ENCODE results near the gene SIPA1L2.
A peak's percentile ranks its signal among the peaks of the same experiment; 100 is the strongest.

The SIPA1L2 gene

DNA sequence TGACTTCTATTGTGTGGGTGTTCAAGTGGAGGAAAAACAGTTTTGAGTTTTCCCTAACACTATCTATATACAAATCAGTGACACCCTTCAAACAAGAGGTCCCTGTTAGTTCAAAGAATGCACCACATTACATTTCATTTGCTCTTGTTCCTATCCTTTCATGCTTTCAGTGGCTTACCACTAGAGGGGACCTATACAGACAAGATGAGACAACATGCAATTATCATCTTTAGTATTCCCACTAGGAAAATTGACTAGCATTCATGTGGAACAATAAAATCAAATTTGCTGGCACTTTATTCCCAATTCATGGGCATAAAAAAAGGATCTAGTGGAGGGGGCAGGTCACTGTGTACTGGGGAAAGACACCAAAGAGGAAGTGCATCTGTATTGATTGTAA lies 13.3 kb upstream of the SIPA1L2 start:
- no peak for DNase-seq (ENCODE audit: low read depth)

DNA sequence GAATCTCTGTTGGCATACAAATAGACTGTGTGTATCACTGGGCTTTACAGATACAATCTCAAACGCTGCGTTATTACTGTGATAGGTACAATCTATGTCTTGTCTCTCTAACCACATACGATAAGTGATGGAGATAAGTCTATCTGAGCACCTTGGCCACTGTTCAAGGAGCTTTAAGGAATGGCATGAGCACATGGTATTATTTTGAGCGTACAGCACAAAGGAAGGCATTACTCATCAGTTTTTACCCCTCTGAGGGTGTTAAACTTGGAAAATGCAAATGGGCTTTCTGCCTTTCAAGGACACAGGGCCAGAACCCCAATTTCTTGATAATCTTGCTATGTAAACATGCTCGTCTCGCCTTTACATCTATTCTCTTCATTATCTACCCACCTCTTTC lies 11.6 kb upstream of the SIPA1L2 start:
- no peak for DNase-seq (ENCODE audit: low read depth)

- DNase-seq (ENCODE audit: low read depth), result no peak
Measured at GRCh38 chr1:232636799-232637198, 6.9 kb upstream of the SIPA1L2 start.

- peak; percentile 12 for DNase-seq (ENCODE audit: low read depth)
Measured at GRCh38 chr1:232635778-232636356, 5.9 kb upstream of the SIPA1L2 start.

GRCh38 chr1:232635279-232635678 lies 5.3 kb upstream of the SIPA1L2 start:
- no peak for DNase-seq (ENCODE audit: low read depth)

DNA sequence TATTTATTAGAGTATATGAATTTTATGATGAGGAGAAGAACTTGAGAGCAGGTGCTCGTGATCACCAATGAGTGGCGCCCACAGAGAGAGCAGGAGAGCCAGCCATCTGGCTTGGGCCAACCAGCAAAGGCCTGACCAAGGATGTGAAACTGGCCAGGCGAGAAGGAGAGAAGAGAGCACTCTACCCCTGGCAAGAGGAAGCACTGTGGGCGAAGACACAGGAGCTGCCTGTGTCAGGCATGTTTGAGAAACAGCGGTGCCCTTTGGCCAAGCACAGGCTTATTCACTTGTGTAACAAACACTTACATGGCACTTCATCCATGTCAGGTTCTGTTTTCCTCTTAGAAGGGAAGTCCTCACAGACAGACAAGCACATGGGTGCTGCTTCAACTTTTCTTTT lies 4.2 kb upstream of the SIPA1L2 start:
- DNase-seq (ENCODE audit: low read depth), result no peak

DNA sequence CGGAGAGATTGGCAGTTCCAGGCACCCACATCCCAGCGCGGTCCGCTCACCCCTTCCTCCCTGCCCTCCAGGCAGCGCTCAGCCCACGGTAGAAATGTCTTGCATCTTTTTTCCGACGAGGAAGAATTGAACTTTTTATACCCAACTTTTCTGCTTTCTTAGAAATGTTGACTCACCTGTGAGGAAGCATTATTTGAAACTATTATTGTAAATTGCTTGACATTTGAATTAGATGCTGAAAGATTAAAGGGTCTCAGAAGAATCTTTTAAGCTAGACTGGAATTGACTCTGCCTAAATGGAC lies 912 bp upstream of the SIPA1L2 start:
- DNase-seq (ENCODE audit: low read depth), result no peak

DNA sequence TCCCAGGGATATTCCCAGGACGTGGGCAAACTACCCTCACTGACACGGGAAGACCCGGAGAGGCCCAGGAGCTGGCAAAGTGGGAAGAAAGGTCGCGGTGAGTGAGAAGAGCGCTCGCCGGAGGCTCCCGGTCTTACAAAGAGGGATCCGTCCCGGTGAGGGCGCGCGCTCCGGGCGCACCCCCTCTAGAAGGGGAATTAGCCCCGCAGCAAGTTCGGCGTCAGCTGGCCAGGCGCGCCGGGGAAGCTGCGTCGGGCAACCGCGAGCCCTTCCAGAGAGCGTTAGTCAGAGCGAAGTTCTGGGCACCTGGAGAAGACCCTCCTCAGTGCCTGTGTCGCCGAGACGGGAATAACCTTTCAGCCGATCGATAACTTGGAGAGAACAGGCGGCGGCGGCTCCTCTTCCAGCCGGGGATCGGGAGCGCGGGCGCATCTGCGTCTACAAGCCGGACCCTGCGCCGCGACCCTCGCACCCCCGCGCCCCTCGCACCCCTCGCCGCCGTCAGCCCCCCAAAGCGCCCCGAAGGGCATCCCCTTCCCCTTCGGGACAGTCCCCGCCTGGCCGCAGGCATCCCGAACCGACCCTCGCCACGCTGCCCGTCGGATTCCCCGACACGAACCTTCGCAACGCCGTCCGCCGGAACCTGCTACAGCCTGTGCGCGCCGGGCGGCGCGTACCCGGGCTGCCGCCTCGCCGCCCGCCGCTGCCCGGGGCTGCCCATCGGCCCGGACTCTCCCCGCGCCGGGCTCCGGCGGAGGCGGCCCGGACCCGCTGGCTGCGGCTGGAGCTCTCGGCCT lies 485 bp downstream of the SIPA1L2 start:
- DNase-seq (ENCODE audit: low read depth), result no peak

DNA sequence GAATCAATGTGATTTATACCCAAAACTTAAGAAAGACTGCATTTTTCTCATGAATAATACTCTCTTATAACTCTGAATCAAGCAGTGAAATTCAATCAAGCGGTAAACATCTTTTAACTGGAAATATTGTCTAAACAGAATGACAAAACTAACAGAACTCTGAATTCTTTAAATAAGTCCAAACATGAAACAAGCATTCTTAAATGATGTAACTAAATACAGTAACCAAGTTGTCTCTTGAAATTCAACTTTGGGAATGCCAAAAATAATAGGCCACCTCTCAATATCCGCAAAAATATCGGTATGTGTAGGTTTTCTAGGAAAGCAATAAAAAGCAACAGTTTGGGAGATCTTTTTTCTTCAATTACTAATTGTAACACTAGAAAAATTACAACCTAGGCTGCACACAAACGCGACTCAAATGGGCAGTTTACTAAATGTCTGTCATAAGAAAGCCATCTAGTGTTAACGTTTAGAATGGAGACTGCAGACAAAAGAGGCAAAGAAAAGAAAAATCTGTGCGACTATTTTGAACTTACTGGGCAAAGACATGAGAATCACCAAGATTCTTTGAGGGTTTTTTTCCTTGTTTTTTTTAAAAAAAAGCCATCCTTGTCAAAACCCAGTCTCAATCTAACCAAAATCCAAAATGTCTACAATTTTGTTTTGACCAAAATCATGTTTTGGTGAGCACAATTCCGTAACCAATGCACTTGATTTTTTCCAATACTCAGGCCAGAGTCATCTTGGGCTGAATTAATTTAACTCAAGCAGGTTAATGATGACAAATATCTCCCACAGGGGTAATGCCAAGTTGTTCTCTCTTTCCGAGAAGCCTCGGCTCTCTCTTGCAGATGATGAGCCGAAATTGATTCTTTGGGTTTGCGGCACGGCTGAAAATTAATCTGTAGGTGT lies 1.3 kb downstream of the SIPA1L2 start:
- DNase-seq (ENCODE audit: low read depth), result no peak

DNA sequence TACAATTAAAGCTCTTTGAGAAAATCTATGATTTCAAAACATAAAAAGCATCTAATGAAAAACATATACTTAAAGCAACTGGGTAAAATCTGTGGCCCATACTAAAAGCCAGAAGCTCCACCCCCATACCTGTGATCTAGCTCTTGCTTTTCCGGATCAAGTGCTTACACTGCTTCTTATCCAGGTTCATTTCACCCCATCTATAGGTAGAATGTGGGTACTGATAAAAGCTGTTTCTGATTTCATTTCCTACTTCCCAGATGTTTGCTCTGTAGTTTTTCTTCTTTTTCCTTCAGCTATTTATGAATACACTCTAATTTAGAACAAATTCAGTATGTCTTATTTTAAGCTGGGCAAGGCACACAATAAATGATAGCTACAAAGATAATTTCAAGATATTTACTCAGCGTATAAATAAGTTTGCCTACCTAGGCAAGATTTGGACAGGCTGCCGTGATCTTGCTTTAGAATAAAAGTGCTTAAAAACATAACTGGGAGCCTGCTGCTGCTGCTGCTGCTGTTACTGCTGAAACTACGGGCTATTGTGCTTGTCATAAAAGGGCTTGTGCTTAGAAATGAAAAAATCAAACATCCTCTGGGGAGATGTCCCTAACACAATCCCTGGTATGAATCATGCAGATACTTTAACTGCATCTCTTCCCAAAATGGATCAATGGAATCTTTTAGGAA lies 2.1 kb downstream of the SIPA1L2 start:
- DNase-seq (ENCODE audit: low read depth), result no peak

DNA sequence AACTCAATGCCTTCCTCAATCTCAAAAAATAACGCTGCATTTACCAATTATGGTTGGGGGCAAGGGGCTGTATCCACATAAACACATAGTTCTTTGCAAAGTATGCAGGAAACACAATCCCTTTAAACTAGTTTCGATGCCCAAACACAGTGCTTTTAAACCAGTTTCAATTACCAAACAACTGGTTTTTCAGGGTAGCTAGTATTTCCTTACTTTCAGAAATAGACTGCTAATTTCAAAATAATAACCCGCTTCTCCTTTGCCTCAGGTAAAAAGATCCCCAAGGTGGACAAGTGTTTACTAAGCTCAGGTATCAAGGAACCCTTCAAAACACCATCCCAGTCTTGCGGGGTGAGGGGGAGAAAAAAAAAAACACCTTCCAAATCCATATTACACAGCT lies 2.8 kb downstream of the SIPA1L2 start:
- no peak for DNase-seq (ENCODE audit: low read depth)

DNA sequence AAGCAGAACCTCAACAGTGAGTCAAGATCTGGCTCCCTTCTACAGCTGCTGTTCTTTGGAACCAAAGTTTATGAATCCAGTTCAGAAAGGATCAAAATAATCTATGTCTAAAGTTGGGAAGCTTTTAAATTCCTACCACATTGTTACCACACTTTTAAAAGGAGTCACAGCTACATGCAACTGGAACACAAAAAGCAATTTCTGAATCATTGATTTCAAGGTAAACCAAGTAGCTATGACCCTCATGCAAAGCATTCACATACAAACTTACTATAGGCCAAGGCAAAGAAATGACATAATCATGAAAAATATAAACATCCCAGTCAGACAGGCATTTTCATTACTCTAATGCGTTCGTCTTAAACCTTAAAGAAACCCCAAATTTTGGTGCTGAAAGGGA lies 3.5 kb downstream of the SIPA1L2 start:
- no peak for DNase-seq (ENCODE audit: low read depth)

DNA sequence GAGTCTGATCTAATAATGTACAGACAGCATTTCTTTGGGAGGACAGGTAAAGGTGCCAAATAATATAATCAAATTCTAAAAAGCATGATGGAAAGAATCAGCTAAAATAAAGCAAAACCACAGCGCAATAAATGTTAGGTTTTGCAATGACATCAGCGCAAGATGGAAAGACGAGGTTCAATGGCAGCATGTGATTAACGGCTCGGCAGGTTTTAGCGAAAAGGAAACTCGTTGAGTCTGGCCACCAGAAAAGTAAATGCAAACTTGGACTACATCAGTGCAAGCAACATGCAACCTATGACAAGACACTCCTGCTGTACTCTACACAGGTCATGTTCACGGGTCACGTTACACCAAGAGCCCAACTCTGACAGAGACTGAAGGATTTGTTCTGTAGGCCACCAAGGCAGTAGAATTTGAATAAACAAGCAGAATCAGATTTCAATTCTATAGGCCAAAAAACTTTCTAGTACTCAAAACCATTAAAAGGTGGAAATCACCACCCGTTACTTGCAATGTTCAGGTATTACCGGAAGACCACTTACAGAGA lies 4.5 kb downstream of the SIPA1L2 start:
- no peak for DNase-seq (ENCODE audit: low read depth)

DNA sequence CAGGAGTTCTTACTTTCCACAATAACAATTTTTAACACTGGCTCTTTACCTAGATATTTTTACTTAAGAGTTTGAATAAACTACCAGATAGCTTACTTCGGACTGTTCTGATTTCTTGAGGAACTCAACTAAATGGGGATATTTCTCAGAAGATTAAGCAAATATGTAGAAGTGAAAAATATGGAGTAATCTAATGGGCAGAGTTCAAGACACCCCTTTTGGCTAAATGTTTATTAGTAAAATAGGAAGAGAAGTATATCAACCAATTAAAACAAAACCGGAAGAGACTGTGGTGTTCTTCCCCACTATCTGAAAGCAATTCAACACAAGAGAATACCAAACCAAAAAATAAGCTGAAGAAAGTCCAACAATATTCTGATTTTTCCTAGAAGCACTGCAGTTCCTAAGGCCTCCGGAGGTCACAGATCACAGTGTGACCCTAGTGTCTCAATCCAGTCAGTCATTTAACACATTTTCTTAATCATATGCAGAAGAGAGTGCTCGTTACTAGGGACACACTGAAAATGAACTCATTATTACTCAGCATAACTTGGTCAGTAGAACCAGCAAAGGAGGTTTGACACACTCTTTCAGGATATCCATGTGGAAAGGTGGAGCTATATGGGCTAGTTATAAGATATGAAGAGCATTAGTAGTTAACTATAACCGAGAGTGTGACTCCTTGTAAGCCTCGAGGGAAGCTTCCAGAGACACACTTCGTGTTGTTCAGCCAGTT lies 5.2 kb downstream of the SIPA1L2 start:
- no peak for DNase-seq (ENCODE audit: low read depth)

- no peak for DNase-seq (ENCODE audit: low read depth)
Measured at GRCh38 chr1:232622981-232623380, 7.0 kb downstream of the SIPA1L2 start.

GRCh38 chr1:232622378-232622777 lies 7.6 kb downstream of the SIPA1L2 start:
- DNase-seq (ENCODE audit: low read depth), result no peak

- DNase-seq (ENCODE audit: low read depth), result no peak
Measured at GRCh38 chr1:232621050-232621449, 8.9 kb downstream of the SIPA1L2 start.

DNA sequence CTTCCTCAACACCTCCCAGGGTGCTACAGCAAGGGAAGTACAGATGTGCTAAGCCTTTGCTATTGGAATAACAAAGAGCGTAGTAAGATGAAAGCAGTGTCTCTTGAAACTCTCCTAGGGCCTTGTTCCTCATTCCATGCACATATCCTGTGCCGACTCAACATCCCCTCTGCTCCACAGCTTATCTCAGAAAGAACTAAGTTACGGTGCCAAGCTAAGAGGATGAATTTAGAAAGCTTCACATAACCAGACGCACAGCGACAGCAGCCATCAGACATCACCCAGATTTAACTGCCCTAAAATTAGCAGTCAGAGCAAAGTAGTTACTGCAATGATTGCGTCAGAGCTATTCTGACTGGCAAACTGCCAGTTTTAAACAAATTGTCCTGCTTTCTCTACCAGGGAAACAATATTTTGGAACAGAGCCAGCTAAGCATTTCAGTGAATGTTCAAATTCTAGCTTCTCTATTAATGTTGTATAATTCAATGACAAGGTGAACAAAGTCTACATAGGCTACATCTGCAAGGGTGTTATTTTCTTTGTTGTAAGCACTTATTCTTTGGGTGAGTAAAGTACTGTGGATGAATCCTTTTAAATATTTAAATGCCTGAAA lies 9.5 kb downstream of the SIPA1L2 start:
- DNase-seq (ENCODE audit: low read depth), result no peak

GRCh38 chr1:232617237-232617636 lies 12.7 kb downstream of the SIPA1L2 start:
- DNase-seq (ENCODE audit: low read depth), result no peak

DNA sequence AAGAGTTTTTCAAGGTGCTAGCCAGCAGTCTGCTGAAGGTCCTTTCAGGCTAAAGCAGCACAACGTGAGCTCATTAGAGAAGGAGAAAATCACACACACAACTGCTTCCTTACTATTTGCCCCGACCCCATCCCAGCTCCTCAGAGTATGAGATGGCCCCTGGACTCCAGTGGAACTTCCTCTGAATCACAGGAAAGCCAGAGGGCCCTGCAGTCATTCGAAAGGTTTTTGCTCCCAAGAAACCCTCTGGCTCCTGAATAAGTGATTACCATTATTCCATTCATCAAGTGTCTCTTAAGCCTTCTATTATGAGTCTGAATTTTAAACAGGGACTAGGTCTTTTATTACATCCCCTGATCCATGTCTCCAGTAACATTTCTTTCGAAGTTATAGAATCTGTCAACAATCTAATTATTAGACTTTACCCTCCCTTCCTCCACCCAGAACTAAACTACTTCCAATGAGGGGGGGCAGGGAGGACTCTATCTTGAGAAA lies 14.6 kb downstream of the SIPA1L2 start:
- DNase-seq (ENCODE audit: low read depth), result no peak

DNA sequence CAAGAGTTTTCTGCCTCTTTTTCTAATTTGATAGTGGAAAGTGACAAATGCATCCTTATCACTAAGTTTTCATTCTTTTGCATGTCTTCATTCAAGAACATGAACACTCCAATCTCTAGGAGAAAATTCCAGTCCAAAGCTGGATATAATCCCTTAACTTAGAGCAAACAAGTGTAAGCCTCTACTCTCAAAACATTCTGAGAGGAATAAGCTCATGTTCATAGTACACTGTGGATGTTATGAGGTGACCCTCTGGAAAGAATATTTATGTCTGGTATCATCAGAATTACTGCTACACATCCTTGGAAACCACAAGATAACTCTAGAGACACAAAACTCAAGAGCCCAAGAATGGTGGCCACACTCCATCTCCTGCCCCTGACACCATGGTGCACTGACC lies 15.1 kb downstream of the SIPA1L2 start:
- DNase-seq (ENCODE audit: low read depth), result no peak

Measured in CMK (cell line).